ENCODE results near the gene ENOPH1.

GRCh38 chr4:82508011-82508410 lies 77.6 kb downstream of the ENOPH1 start:
- no peak for TF ChIP-seq CTCF (conservative IDR thresholded peaks at IDR 0.05 in 1 of 2, IDR thresholded peaks at IDR 0.05 in 1 of 2; ENCODE audit: low read depth in 1 of 2, low read length in 2 of 2)
- TF ChIP-seq EZH2 (IDR thresholded peaks at IDR 0.05; ENCODE audit: low read length, missing control alignments): no peak

Measured in fibroblast of lung (primary cell).